Bone marrow (tissue), 2 donors: ENCODE data around the gene CDH4.

Experiments used
- DNase-seq, 2 donors: peaks; one replicate each; lab custom pipeline; 2025; lab: John Stamatoyannopoulos, UW

CDH4 gene

GRCh38 chr20:61866165-61866564, 614.1 kb downstream of the CDH4 start:
- DNase-seq = no peak

DNA sequence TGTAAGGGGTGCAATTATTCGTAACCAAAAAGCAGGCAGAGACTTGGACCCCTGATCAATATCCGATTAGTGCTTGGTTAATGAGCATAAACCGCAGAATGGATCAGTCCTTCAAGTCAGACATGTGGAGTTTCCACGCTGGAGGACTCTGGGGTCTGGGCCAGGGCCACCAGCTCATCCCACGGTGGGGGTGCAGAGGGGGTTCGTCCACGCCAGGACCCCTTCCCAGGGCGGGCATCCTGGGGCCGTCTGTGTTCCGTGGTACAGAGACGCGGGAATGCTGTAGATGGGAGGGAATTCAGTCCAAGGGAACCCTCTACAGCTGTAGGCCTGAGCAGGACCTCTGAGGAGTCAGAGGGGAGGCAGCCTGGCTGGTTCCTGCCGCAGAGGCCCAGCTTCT, 615.9 kb downstream of the CDH4 start:
- no peak for DNase-seq

DNA sequence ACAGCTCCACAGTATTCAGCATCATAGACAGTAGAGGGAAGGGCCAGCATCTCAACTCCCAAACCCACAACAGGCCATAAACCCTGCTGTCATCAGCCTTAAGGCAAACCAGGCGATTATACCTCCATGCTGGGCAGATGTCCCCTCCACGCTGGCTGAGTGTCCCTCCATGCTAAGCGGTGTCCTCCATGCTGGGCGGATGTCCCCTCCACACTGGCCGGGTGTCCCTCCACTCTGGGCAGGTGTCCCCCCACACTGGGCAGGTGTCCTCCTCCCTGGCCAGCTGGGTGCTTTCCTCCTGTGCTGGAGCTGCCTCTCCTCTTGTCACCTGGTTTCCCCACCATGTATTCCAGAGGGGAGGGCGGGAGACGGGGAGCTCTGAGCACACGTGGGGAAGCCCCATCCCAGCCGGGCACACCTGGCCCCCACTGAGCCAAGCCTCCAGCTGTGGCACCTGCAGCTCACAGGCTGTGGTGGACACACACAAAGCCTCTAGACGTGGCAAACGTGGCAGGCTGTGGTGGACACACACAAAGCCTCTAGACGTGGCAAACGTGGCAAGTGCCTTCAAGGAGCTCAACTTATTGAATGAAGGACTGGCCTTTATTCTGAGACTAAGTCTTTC, 616.5 kb downstream of the CDH4 start:
- no peak for DNase-seq

DNA sequence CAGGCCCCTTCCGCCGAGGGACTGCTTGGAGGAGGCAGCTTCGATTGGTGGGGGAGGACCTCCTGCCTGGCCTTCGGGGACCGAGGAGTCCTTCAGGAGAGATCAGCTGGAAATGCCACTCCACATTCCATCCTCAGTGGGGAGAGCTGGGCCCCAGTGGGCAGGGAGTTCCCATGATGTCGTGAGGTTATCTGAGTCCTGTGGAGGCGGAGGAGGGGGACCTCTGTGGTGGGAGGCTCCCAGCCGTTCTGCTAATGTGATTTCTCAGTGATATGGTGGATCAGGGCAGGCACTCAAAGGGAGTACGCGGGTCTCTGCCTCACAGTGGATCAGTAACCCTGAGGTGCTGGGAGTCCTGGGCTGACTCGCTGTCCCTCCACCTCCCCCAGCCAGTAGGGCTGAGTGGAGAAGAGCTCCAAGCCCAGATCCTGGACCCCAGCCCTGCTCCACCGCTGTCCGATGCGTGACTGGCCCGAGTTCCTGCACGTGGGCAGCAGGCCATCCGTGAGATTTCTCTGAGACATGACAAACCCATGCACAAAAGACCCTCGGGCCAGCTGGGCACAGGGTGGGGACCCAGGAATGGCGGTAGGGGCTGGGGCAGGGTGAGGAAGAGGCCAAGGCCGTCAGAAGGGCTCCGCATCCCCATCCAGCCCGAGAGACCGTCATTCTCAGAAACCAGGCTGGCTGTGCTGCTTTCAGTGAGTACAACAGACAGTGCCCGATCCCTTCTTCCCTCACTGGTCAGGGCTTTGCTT, 617.9 kb downstream of the CDH4 start:
- no peak for DNase-seq

- DNase-seq = no peak
Measured at GRCh38 chr20:61871160-61871559, 619.1 kb downstream of the CDH4 start.

DNA sequence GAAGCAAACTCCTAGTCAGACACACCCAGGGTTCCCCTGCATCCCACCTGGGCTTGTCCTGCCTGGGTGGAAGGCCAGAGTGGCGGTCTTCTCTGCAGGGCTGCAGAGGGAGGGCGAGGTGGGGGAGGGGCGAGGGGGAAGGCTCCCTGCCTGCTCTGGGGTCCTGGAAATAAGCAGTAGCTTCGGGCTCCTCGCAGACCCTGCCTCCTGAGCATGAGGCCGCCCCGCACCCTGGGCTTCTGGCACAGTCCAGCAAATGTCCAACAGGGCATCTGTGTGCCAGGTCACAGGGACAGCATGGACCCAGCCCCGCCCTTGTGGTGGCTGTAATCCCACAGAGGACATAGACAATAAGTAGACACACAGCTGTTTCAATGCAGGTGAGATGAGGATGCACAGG, 619.9 kb downstream of the CDH4 start:
- no peak for DNase-seq

GRCh38 chr20:61872371-61872900, 620.4 kb downstream of the CDH4 start:
- no peak for DNase-seq

GRCh38 chr20:61873651-61874420, 621.8 kb downstream of the CDH4 start:
- no peak for DNase-seq

DNA sequence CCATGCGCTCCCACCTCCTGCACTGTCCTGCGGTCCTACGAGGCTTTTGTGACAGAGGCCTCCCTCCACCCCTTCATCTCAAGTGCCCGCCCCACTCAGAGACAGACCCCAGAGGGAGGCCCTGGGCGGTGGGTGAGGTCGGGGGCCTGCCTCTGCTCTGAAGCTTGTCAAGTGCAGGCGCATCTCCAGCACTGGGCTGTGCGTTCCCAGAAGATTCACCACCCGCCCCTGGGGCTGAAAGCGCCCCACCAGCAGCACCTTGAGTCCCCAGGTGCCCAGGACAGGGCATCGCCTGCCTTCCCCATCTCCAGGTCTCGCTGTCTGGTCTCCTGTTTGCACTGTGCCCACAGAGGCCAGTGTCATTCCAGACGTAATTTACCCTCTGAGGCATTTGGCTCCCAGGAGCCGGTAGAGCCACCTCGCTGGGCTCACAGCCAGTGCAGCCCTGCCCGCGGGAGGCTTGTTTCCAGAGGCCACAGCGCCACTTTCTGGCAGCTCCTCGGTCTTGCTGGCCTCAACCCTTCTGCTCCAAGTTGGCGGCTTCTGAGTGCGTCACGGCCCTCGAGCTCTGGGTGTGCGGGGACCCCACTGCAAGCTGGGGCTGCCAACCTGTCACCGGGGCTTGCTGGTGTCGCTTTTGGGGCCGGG, 622.5 kb downstream of the CDH4 start:
- no peak for DNase-seq

- no peak for DNase-seq
Measured at GRCh38 chr20:61875221-61875885, 623.3 kb downstream of the CDH4 start.

DNA sequence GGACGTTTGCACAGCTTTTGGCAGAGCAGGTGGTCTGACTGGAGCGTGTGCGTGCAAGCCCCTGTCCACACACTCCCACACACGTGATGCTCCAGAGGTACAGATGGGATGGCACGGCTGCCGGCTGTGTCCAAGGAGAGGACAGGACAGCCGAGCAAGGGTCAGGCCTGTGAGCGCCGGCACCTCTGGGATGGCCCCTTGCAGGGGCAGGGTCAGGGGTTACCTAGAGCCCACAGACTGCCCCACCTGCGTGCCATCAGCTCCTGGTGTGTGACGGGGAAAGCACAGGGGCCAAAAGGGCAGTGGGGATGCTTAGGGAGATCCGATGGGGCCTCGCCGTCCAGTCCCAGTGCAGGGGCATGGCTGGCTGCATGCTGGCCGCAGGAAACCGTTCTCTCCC, 623.9 kb downstream of the CDH4 start:
- no peak for DNase-seq

- no peak for DNase-seq
Measured at GRCh38 chr20:61876952-61877728, 625.1 kb downstream of the CDH4 start.

DNA sequence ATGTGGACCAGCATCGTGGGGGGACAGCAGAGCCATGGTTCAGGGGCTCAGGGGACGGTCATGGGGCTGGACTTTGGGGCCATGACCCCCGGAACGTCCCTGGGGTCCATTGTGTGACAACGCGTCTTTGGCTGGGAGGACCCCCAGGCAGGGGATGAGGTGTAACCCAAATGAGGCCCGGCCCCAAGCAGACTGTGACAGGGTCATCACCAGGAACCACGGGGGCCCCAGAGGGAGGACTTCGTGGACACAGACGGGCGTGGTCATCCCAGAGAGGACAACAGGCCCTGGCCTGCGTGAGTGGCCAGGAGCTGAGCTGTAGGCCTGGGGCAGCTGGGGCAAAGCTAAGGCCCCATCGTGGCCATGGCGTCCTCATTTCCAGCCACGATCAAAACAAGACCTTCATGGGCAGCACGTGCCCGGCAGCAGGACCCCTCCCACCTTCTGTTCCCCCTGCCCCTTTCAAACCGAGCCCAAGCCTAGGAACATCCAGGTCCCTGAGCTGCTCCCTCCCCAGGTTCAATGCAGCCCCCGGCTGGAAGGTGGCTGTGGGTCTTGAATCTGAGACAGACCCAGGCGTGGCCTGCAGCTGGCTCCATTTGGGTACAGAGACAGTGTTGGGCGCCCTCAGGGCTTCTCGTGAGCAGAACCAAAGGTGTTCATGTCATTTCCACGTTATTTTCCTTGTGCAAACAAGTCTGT, 625.9 kb downstream of the CDH4 start:
- DNase-seq = no peak

GRCh38 chr20:61878478-61879302, 626.6 kb downstream of the CDH4 start:
- no peak for DNase-seq

- DNase-seq = no peak
Measured at GRCh38 chr20:61879303-61879620, 627.2 kb downstream of the CDH4 start.

- DNase-seq = no peak
Measured at GRCh38 chr20:61879694-61880093, 627.6 kb downstream of the CDH4 start.

- DNase-seq = no peak
Measured at GRCh38 chr20:61880706-61881105, 628.6 kb downstream of the CDH4 start.

DNA sequence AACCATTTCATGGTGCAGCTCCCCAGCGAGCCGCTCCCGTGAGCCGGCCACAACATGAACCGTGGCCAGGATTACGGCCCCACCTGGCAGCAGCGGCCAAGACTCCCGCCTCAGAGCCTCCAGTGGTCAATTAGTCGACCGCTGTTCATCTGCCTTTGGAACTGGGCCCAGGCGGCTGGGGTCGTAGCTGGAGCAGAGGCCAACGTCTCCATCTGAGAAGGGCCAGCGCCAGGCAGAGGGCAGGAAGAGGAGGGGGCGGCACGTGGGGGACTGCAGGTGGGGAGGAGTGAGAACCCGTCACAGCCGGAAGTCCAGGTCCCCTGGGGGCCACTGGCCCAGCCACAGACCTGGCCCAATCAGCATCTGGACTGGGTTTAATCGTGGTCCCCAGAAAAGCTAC, 629.4 kb downstream of the CDH4 start:
- no peak for DNase-seq

GRCh38 chr20:61881861-61882260, 629.8 kb downstream of the CDH4 start:
- no peak for DNase-seq
